GM21576 (cell line): ENCODE data around the gene GPC6.

Experiments used
- ATAC-seq: cut with Tn5 transposase; IDR thresholded peaks from one replicate; pipeline ENCODE4 v1.9.1; 2021; ENCODE audit warnings: mild to moderate bottlenecking, moderate library complexity; ENCODE audit not compliant: unreplicated experiment

Gene GPC6

GRCh38 chr13:93726173-93726957, 499.8 kb downstream of the GPC6 start:
- ATAC-seq: no peak

- ATAC-seq: no peak
Measured at GRCh38 chr13:93727211-93728141, 500.9 kb downstream of the GPC6 start.

- ATAC-seq: no peak
Measured at GRCh38 chr13:93729383-93729782, 502.8 kb downstream of the GPC6 start.

- no peak for ATAC-seq
Measured at GRCh38 chr13:93730780-93731179, 504.2 kb downstream of the GPC6 start.

- no peak for ATAC-seq
Measured at GRCh38 chr13:93732186-93732585, 505.6 kb downstream of the GPC6 start.

GRCh38 chr13:93736081-93736480, 509.5 kb downstream of the GPC6 start:
- no peak for ATAC-seq

- no peak for ATAC-seq
Measured at GRCh38 chr13:93736909-93737308, 510.3 kb downstream of the GPC6 start.

- no peak for ATAC-seq
Measured at GRCh38 chr13:93740334-93740733, 513.7 kb downstream of the GPC6 start.

GRCh38 chr13:93744033-93744432, 517.4 kb downstream of the GPC6 start:
- no peak for ATAC-seq

- no peak for ATAC-seq
Measured at GRCh38 chr13:93744886-93745285, 518.3 kb downstream of the GPC6 start.

- no peak for ATAC-seq
Measured at GRCh38 chr13:93745884-93746283, 519.3 kb downstream of the GPC6 start.

- ATAC-seq: no peak
Measured at GRCh38 chr13:93746589-93746988, 520.0 kb downstream of the GPC6 start.

- no peak for ATAC-seq
Measured at GRCh38 chr13:93750676-93751075, 524.1 kb downstream of the GPC6 start.

GRCh38 chr13:93751117-93751516, 524.5 kb downstream of the GPC6 start:
- no peak for ATAC-seq

GRCh38 chr13:93752541-93752940, 525.9 kb downstream of the GPC6 start:
- ATAC-seq: no peak

- no peak for ATAC-seq
Measured at GRCh38 chr13:93753639-93754038, 527.0 kb downstream of the GPC6 start.

GRCh38 chr13:93755341-93755740, 528.7 kb downstream of the GPC6 start:
- no peak for ATAC-seq

- no peak for ATAC-seq
Measured at GRCh38 chr13:93758575-93758974, 532.0 kb downstream of the GPC6 start.

- ATAC-seq: no peak
Measured at GRCh38 chr13:93762708-93763426, 536.3 kb downstream of the GPC6 start.

GRCh38 chr13:93765062-93765461, 538.5 kb downstream of the GPC6 start:
- no peak for ATAC-seq

- ATAC-seq: no peak
Measured at GRCh38 chr13:93765811-93766210, 539.2 kb downstream of the GPC6 start.
